Effector memory CD4-positive, alpha-beta T cell (primary cell): ENCODE data around the gene RPP40.

ENCODE experiments used
- DNase-seq, 3 donors: peaks; one replicate each; pipeline ENCODE4 v3.0.0-alpha.2; 2020
- H3K27ac ChIP-seq: 2 replicates; pipeline ENCODE4 v1.7.0; 2013; ENCODE audit warnings: mild to moderate bottlenecking, low read length, moderate library complexity; ENCODE audit not compliant: insufficient read depth, poor library complexity, severe bottlenecking
- H3K27me3 ChIP-seq: replicated peaks from 2 replicates; pipeline ENCODE4 v1.7.0; 2013; ENCODE audit warnings: mild to moderate bottlenecking, low read length; ENCODE audit not compliant: insufficient read depth, control insufficient read depth, poor library complexity, severe bottlenecking
- H3K36me3 ChIP-seq: 2 replicates; pipeline ENCODE4 v1.7.0; 2013; ENCODE audit warnings: mild to moderate bottlenecking, low read length, moderate library complexity; ENCODE audit not compliant: control insufficient read depth, insufficient read depth
- H3K4me1 ChIP-seq: 2 replicates; pipeline ENCODE4 v1.7.0; 2013; ENCODE audit warnings: low read length, mild to moderate bottlenecking; ENCODE audit not compliant: control insufficient read depth, insufficient read depth, poor library complexity, severe bottlenecking
- H3K4me3 ChIP-seq: 2 replicates; pipeline ENCODE4 v1.7.0; 2013; ENCODE audit warnings: low read length, low read depth, mild to moderate bottlenecking; ENCODE audit not compliant: insufficient read depth, poor library complexity, severe bottlenecking
- H3K9me3 ChIP-seq: 2 replicates; pipeline ENCODE4 v1.7.0; 2013; ENCODE audit warnings: mild to moderate bottlenecking, low read length, moderate library complexity; ENCODE audit not compliant: control insufficient read depth

Gene RPP40

GRCh38 chr6:4948781-4949450 is 54.9 kb downstream of the RPP40 start:
- DNase-seq: no peak
- Histone ChIP-seq H3K9me3 (no peaks in the 10 kb centered on the region), H3K4me3 (no peak overlapping the region), H3K36me3 (peaks cover 26% of the 10 kb centered on the region), H3K4me1 (no peaks in the 10 kb centered on the region), H3K27ac (no peak overlapping the region), H3K27me3 (no peaks in the 10 kb centered on the region)

- Histone ChIP-seq H3K36me3 (peaks cover 24% of the 10 kb centered on the region), H3K4me3 (no peak overlapping the region), H3K4me1 (no peaks in the 10 kb centered on the region), H3K27me3 (no peaks in the 10 kb centered on the region), H3K9me3 (no peaks in the 10 kb centered on the region), H3K27ac (no peak overlapping the region)
- no peak for DNase-seq
These were observed 56.1 kb downstream of the RPP40 start for GRCh38 chr6:4947716-4948115.

GRCh38 chr6:4946521-4946920 is 57.3 kb downstream of the RPP40 start:
- no peak overlapping the region for H3K27ac ChIP-seq

More at GRCh38 chr6:4946521-4946920, 57.3 kb downstream of the RPP40 start:
- H3K4me3 ChIP-seq: no peak overlapping the region
- H3K36me3 ChIP-seq: peaks cover 20% of the 10 kb centered on the region
- H3K27me3 ChIP-seq: no peaks in the 10 kb centered on the region
- DNase-seq: no peak
- H3K4me1 ChIP-seq: no peaks in the 10 kb centered on the region
- H3K9me3 ChIP-seq: no peaks in the 10 kb centered on the region
